Calu3 (cell line): Measurements from ENCODE around the gene QKI. TPM values are rescaled to one million over a fixed set of nuclear protein-coding genes. Genes with fewer than 3 reads are reported as not detected.

Experiments used
- BruUV-seq: library from RNA; stranded (reverse); fragments of 400-500 nt; replicated peaks from 2 replicates; lab custom pipeline; 2021; lab: Mats Ljungman, UMichigan
- CTCF ChIA-PET: fragments of 300-600 bp; sonication (Branson Sonifier 250); formaldehyde crosslinking; loops from one replicate; lab custom pipeline; 2022; ENCODE audit warnings: antibody characterized with exemption; lab: Charles Lee
- DNase-seq: peaks from one replicate; pipeline ENCODE4 v3.0.0; 2022
- H3K27ac Mint-ChIP-seq: one replicate; pipeline ENCODE4 v1.8.0; 2022; ENCODE audit warnings: mixed read lengths; ENCODE audit not compliant: unreplicated experiment
- H3K27me3 Mint-ChIP-seq: one replicate; pipeline ENCODE4 v1.8.0; 2022; ENCODE audit warnings: mixed read lengths; ENCODE audit not compliant: unreplicated experiment
- H3K36me3 Mint-ChIP-seq: one replicate; pipeline ENCODE4 v1.8.0; 2022; ENCODE audit warnings: mild to moderate bottlenecking, moderate library complexity, mixed read lengths; ENCODE audit not compliant: insufficient read depth, unreplicated experiment
- H3K4me1 Mint-ChIP-seq: one replicate; pipeline ENCODE4 v1.8.0; 2022; ENCODE audit warnings: mild to moderate bottlenecking, low read depth, mixed read lengths; ENCODE audit not compliant: unreplicated experiment
- H3K4me3 Mint-ChIP-seq: one replicate; pipeline ENCODE4 v1.8.0; 2022; ENCODE audit warnings: mild to moderate bottlenecking, low read depth, moderate library complexity, mixed read lengths; ENCODE audit not compliant: unreplicated experiment
- H3K9me3 Mint-ChIP-seq: one replicate; pipeline ENCODE4 v1.8.0; 2022; ENCODE audit warnings: low read depth, mixed read lengths; ENCODE audit not compliant: unreplicated experiment
- CTCF ChIP-seq: fragments of 200-600 bp; IDR thresholded peaks from one replicate; pipeline ENCODE4 v1.8.0; 2022; ENCODE audit warnings: antibody characterized with exemption; ENCODE audit not compliant: unreplicated experiment
- intact Hi-C: fragments of 100-400 bp; cut with micrococcal nuclease; formaldehyde crosslinking; loops from one replicate; pipeline ENCODE4 v1.10.0; 2022; ENCODE audit not compliant: unreplicated experiment
- total RNA-seq: library from RNA; stranded (reverse); gene quantifications from 2 replicates; pipeline ENCODE4 v1.2.3, GENCODE V29; 2022

Gene QKI
- total RNA-seq, 1 experiment from 2014 or later, result 131 TPM

- H3K27ac Mint-ChIP-seq, result peak overlapping the region; percentile 76
- H3K36me3 Mint-ChIP-seq, result peaks cover 6% of the 10 kb centered on the region
Measured at GRCh38 chr6:163513570-163514166, 99.2 kb downstream of the QKI start.

DNA sequence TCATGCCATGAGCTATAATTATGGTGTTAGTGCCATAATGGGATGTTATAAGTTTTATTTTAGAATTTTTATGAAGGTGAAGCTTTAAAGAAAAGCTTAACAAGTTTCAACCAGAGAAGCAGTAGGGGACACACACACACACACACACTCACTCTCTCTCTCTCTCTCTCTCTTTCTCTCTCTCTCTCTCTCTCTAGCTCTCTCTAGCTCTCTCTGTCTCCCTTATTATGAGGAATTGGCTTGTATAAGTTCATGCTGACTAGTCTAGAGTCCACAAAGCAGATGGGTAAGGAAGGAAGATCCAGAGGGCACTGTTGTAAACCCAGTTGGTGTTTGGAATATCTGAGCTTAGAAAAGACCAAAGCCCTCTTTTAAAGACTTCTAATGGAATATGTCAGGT lies 102.4 kb downstream of the QKI start:
- no peak overlapping the region for H3K4me3 Mint-ChIP-seq
- no peak for DNase-seq
- H3K27me3 Mint-ChIP-seq, result no peaks in the 10 kb centered on the region
- H3K9me3 Mint-ChIP-seq, result no peaks in the 10 kb centered on the region
- no peak for TF ChIP-seq CTCF
- peaks cover 57% of the 10 kb centered on the region for H3K4me1 Mint-ChIP-seq
- H3K27ac Mint-ChIP-seq, result no peak overlapping the region
- peaks cover 10% of the 10 kb centered on the region for H3K36me3 Mint-ChIP-seq
- CTCF ChIA-PET, result interaction anchor here (1.0 kb wide), 1 partner anchor 13 kb away, joined by 3 read pairs; no protein-coding TSS in a partner anchor
- intact Hi-C loops, result no loop called here
- no TSS peak for BruUV-seq

More at GRCh38 chr6:163513570-163514166, 99.2 kb downstream of the QKI start:
- CTCF ChIA-PET, result no interaction called here
- no TSS peak for BruUV-seq
- DNase-seq, result no peak
- TF ChIP-seq CTCF, result no peak
- Mint-ChIP-seq H3K9me3 (no peaks in the 10 kb centered on the region), H3K27me3 (no peaks in the 10 kb centered on the region), H3K4me3 (no peak overlapping the region), H3K4me1 (peaks cover 48% of the 10 kb centered on the region)
- intact Hi-C loops, result loop anchor here (2.0 to 5.0 kb wide), 3 partner anchors 17 to 96 kb away; no protein-coding TSS in a partner anchor

- intact Hi-C loops, result no loop called here
- H3K36me3 Mint-ChIP-seq, result peaks cover 9% of the 10 kb centered on the region
- CTCF ChIA-PET, result no interaction called here
- no peak for DNase-seq
- BruUV-seq, result no TSS peak
- peaks cover 55% of the 10 kb centered on the region for H3K4me1 Mint-ChIP-seq
- no peak overlapping the region for H3K4me3 Mint-ChIP-seq
- no peaks in the 10 kb centered on the region for H3K27me3 Mint-ChIP-seq
- TF ChIP-seq CTCF, result no peak
- no peak overlapping the region for H3K27ac Mint-ChIP-seq
- no peaks in the 10 kb centered on the region for H3K9me3 Mint-ChIP-seq
Measured at GRCh38 chr6:163520956-163521355, 106.4 kb downstream of the QKI start.

- H3K27me3 Mint-ChIP-seq, result no peaks in the 10 kb centered on the region
- no peaks in the 10 kb centered on the region for H3K9me3 Mint-ChIP-seq
- no peak for TF ChIP-seq CTCF
- CTCF ChIA-PET, result no interaction called here
- H3K36me3 Mint-ChIP-seq, result peaks cover 9% of the 10 kb centered on the region
- peaks cover 54% of the 10 kb centered on the region for H3K4me1 Mint-ChIP-seq
- no peak overlapping the region for H3K4me3 Mint-ChIP-seq
- no peak overlapping the region for H3K27ac Mint-ChIP-seq
- DNase-seq, result no peak
- no TSS peak for BruUV-seq
- intact Hi-C loops, result no loop called here
Measured at GRCh38 chr6:163522033-163522432, 107.5 kb downstream of the QKI start.
